Heart right ventricle (tissue), 16 donors: ENCODE measurements around the gene UNC93A. TPM values are rescaled to one million over a fixed set of nuclear protein-coding genes. Genes with fewer than 3 reads are reported as not detected.
"Not testable (repeated sequence)": the region's sequence is repeated elsewhere in the genome, so short reads cannot be mapped to it uniquely, and the experiment has no call there.

Source experiments
- ATAC-seq, 8 donors: fragments of 200-7000 bp; cut with Tn5 transposase; one replicate each; pipeline ENCODE4 v1.9.1; 2020; ENCODE audit warnings: mild to moderate bottlenecking in 8 of 8, moderate library complexity in 8 of 8, moderate number of reproducible peaks in 1 of 8
- DNase-seq, 2 donors: peaks; one replicate each; pipeline ENCODE4 v3.0.0-alpha.2; 2020
- H3K27ac ChIP-seq, 10 donors: fragments of 200-600 bp; sonication (generic) in 2 of 10; one replicate each; pipeline versions ENCODE4 v1.5.0 to v1.8.0; 2020 to 2022; ENCODE audit warnings: mild to moderate bottlenecking in 3 of 10
- H3K27me3 ChIP-seq, 7 donors: fragments of 200-600 bp; one replicate each; pipeline ENCODE4 v1.8.0; 2021 to 2022; ENCODE audit warnings: mild to moderate bottlenecking in 2 of 7
- H3K36me3 ChIP-seq, 9 donors: fragments of 200-600 bp; sonication (generic) in 1 of 9; one replicate each; pipeline versions ENCODE4 v1.5.0 to v1.8.0; 2020 to 2022; ENCODE audit warnings: mild to moderate bottlenecking in 2 of 9
- H3K4me1 ChIP-seq, 9 donors: fragments of 200-600 bp; sonication (generic) in 1 of 9; one replicate each; pipeline versions ENCODE4 v1.5.0 to v1.8.0; 2020 to 2022; ENCODE audit warnings: mild to moderate bottlenecking in 4 of 9
- H3K4me3 ChIP-seq, 10 donors: fragments of 200-600 bp; sonication (generic) in 2 of 10; one replicate each; pipeline versions ENCODE4 v1.5.0 to v1.8.0; 2020 to 2022; ENCODE audit warnings: mild to moderate bottlenecking in 7 of 10, moderate library complexity in 2 of 10
- H3K9me3 ChIP-seq, 11 donors: fragments of 200-600 bp in 10 of 11; sonication (generic) in 2 of 11; one replicate each; pipeline versions ENCODE4 v1.5.0 to v1.8.0; 2013 to 2022; ENCODE audit warnings: mild to moderate bottlenecking in 2 of 11, control low read depth in 1 of 11, moderate library complexity in 1 of 11
- CTCF ChIP-seq, 9 donors: fragments of 200-600 bp; sonication (generic) in 2 of 9; IDR thresholded peaks; one replicate each; pipeline versions ENCODE4 v1.5.0 to v1.8.0; 2021 to 2022; ENCODE audit warnings: antibody characterized with exemption in 9 of 9, mild to moderate bottlenecking in 5 of 9, moderate library complexity in 1 of 9
- WGBS, 2 donors: extraction: QIAGEN DNeasy Blood & Tissue Kit; methylation state at CpG; one replicate each; pipeline ENCODE4 v1.1.7; 2013; ENCODE audit warnings: inconsistent platforms in 1 of 2; 5-methylcytosine and 5-hydroxymethylcytosine counted together
- intact Hi-C, 10 donors: fragments of 100-400 bp; cut with DNase I; formaldehyde crosslinking; loops; one replicate each; pipeline versions ENCODE4 v1.11.1 to v1.14.2; 2022
- polyA plus RNA-seq, 2 donors: library from polyadenylated mRNA; stranded (reverse); fragments of 200-250 nt; gene quantifications; one replicate each; pipeline ENCODE4 v1.2.3, GENCODE V29; 2013
- total RNA-seq, 10 donors: library from RNA; stranded (reverse); fragmentation: NEBNext Ultra II Directional in 3 of 10; extraction: Animal tissue kit (Norgen Biotek cat#: 25700) in 3 of 10; gene quantifications; one replicate each; pipeline versions ENCODE4 v1.2.1 to v1.2.4, GENCODE V29; 2021 to 2023
- donor health status: Arrhythmogenic right ventricular cardiomyopathy.
- donor health status: ischemic (EF 13 %, LVEDD 7.1; RV severe dilation, severe dysfunction).
- donor health status: healthy with polysubstance abuse.
- donor health status: DM: no; HTN: yes; CAD: no.
- donor health status: DM: no; HTN: no; CAD: no.
- donor health status: ischemic (EF 25% LVEDD 6.9; RV normal size, moderate dysfunction).
- donor health status: ischemic (EF 25% LVEDD 5.7; RV mildly dilated, moderate dysfunction).
- donor health status: healthy.
- donor health status: DM: yes; HTN: yes; CAD: no.
- donor health status: Ischemic cardiomyopathy.
- donor health status: ischemic (EF 35%, LVEDD 5.7; RV mildly dilated, moderate dysfunction).
- donor health status: nonischemic (EF 11% LVEDD 7.7; RV severe dilation, severe dysfunction).
- donor health status: DM: yes; HTN: yes; CAD: no.
- donor health status: PGD.
- donor health status: ischemic (EF 29% LVEDD 5.4; RV normal size, mild dysfunction).
- donor health status: nonischemic (EF 23%, LVEDD 6.1; RV moderate dilation, normal function).

UNC93A gene
- total and polyA plus RNA-seq, 12 donors: not detected

- H3K27ac ChIP-seq, H3K4me3 ChIP-seq, H3K36me3 ChIP-seq, intact Hi-C loops, H3K4me1 ChIP-seq, H3K9me3 ChIP-seq, ATAC-seq, DNase-seq, H3K27me3 ChIP-seq: not testable (repeated sequence)
- 81 to 82% methylated on average over 9 of the region's 9 CpGs for WGBS, 2 donors
Measured at GRCh38 chr6:167321185-167321584, 30.1 kb downstream of the UNC93A start.

- H3K9me3 ChIP-seq: no peaks in the 10 kb centered on the region
- H3K4me1 ChIP-seq: no peaks in the 10 kb centered on the region
- DNase-seq (no peak), ATAC-seq (no peak)
- 87 to 88% methylated on average over 7 of the region's 7 CpGs for WGBS, 2 donors
- no peak overlapping the region for H3K4me3 ChIP-seq
- H3K27me3 ChIP-seq: no peaks in the 10 kb centered on the region
- no peak for TF ChIP-seq CTCF (IDR thresholded peaks at IDR 0.05)
- no peak overlapping the region for H3K27ac ChIP-seq
- no peaks in the 10 kb centered on the region for H3K36me3 ChIP-seq
- intact Hi-C loops: no loop called here
Measured at GRCh38 chr6:167323111-167323510, 32.0 kb downstream of the UNC93A start.

- TF ChIP-seq CTCF (IDR thresholded peaks at IDR 0.05): no peak
- intact Hi-C loops: no loop called here
Measured at GRCh38 chr6:167324111-167324510, 33.0 kb downstream of the UNC93A start.

GRCh38 chr6:167325766-167326165, 34.7 kb downstream of the UNC93A start:
- WGBS, 2 donors: 91 to 96% methylated on average over 13 of the region's 13 CpGs

More at GRCh38 chr6:167324111-167324510, 33.0 kb downstream of the UNC93A start:
- Histone ChIP-seq H3K4me1 (no peaks in the 10 kb centered on the region), H3K36me3 (no peaks in the 10 kb centered on the region), H3K4me3 (no peak overlapping the region), H3K27me3 (no peaks in the 10 kb centered on the region), H3K9me3 (no peaks in the 10 kb centered on the region), H3K27ac (no peak overlapping the region)
- DNase-seq: no peak
- 92 to 95% methylated on average over 10 of the region's 10 CpGs for WGBS, 2 donors
- ATAC-seq: no peak

More at GRCh38 chr6:167325766-167326165, 34.7 kb downstream of the UNC93A start:
- Histone ChIP-seq H3K36me3 (no peaks in the 10 kb centered on the region), H3K27me3 (peaks cover 0 to 2% (median 0%) of the 10 kb centered on the region in 7 donors), H3K27ac (no peak overlapping the region), H3K9me3 (no peaks in the 10 kb centered on the region), H3K4me3 (no peak overlapping the region), H3K4me1 (no peaks in the 10 kb centered on the region)
- ATAC-seq (no peak), DNase-seq (no peak)
- intact Hi-C loops: no loop called here
- TF ChIP-seq CTCF (IDR thresholded peaks at IDR 0.05): no peak
